Adrenal gland (tissue), 5 donors: ENCODE results near the gene SLC7A10.

Experiments
- POLR2A ChIP-seq, 2 donors: fragments of 450-650 bp; IDR thresholded peaks; one replicate each; pipeline ENCODE4 v1.6.1; 2017; ENCODE audit warnings: antibody characterized with exemption in 2 of 2, mild to moderate bottlenecking in 2 of 2, moderate library complexity in 1 of 2
- TF ChIP-seq, protein P1 (sequence below), 6 experiments: fragments of 450-650 bp in 4 of 6; fragments of 200-600 bp in 2 of 6; sonication (generic) in 1 of 6; IDR thresholded peaks; 1 replicate in 5 of 6; 2 replicates in 1 of 6; pipeline versions ENCODE4 v1.5.1 to v1.8.0; 2016 to 2021; ENCODE audit warnings: antibody characterized with exemption in 6 of 6, mild to moderate bottlenecking in 2 of 6, moderate library complexity in 1 of 6
- donor health status: DM: no; HTN: no; CAD: no.

DNA sequence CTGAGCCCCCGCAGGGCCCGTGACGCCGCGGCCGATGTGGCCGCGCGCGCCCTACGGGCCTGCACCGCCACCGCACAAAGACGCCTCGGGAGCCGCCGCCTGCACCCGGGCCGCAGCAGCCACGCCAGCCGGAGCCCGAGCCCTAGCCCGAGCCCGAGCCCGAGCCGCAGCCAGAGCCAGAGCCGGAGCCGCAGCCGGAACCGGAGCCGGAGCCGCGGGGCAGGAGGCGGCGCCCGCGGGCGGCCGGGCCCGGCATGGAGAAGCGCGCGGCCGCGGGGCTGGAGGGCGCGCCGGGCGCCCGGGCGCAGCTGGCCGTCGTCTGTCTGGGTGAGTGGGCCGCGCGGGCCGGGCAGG lies 31.1 kb downstream of the SLC7A10 start:
- TF ChIP-seq, protein P1, sequence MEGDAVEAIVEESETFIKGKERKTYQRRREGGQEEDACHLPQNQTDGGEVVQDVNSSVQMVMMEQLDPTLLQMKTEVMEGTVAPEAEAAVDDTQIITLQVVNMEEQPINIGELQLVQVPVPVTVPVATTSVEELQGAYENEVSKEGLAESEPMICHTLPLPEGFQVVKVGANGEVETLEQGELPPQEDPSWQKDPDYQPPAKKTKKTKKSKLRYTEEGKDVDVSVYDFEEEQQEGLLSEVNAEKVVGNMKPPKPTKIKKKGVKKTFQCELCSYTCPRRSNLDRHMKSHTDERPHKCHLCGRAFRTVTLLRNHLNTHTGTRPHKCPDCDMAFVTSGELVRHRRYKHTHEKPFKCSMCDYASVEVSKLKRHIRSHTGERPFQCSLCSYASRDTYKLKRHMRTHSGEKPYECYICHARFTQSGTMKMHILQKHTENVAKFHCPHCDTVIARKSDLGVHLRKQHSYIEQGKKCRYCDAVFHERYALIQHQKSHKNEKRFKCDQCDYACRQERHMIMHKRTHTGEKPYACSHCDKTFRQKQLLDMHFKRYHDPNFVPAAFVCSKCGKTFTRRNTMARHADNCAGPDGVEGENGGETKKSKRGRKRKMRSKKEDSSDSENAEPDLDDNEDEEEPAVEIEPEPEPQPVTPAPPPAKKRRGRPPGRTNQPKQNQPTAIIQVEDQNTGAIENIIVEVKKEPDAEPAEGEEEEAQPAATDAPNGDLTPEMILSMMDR (IDR thresholded peaks at IDR 0.05): no peak
- no peak for TF ChIP-seq POLR2A (IDR thresholded peaks at IDR 0.05)
